HG02884 (cell line): ENCODE results near the gene MYH10.

Source experiments
- ATAC-seq: cut with Tn5 transposase; IDR thresholded peaks from one replicate; pipeline ENCODE4 v1.9.1; 2021; ENCODE audit warnings: mild to moderate bottlenecking, moderate library complexity; ENCODE audit not compliant: unreplicated experiment

The MYH10 gene

DNA sequence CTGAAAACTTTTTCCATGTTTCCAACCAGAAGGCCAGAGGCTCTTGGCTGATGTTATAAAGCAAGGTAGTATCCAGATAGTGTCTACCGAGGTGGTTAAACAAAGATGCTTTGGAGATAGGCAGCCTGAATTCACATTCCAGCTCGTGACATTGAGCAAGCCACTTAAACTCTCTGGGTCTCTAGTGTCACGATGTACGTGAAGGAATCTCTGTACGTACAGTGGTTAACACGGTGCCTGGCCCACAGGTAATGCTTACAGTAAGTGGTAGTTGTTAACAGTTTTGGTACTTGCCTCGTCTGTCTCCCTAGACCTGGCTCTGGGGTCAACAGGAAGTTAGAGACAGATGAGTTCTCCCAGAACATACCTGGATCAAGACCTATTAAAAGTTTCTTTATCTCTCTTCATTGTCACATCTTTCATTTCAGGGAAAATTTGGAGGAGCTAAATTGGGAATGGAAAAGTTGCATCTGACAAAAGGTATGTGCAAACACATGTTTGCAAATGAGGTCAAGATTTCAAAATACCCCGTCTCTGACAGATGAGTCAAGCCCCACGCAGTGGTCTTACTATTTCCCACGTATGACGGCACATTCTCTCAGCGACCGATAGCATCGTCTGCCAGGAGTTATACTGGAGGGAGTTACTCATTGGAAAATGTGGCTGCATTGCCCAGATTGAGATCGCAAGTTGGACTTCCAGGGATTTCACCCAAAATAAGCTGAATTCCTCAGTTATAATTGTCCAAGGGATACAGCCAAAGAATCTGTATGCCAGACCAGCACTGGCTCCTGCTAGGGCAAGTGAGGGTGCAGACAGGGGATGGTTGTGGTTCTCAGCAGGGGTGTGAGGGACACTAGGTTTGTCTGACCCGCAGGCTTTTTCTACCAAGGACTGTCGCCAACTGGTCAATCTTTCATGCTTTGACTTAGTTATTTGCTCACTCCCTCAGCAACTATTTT is 18.9 kb upstream of the MYH10 start:
- ATAC-seq, result no peak

DNA sequence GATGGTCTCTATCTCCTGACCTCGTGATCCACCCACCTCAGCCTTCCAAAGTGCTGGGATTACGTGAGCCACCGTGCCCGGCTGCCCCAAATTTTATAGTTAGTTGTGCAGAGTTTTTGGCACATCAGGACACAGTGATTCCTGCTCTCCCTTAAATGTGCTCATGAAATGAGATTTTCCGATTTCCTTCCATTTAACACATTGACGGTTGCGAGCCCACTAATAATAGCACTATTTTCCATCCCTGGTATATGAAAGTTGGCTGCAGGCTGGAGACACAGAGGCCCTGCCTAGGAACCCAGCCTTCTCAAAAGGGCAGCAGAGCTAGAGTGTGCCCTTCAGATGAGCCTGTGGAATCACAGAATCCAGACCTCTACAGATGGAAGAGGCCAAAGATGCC is 17.4 kb upstream of the MYH10 start:
- no peak for ATAC-seq

DNA sequence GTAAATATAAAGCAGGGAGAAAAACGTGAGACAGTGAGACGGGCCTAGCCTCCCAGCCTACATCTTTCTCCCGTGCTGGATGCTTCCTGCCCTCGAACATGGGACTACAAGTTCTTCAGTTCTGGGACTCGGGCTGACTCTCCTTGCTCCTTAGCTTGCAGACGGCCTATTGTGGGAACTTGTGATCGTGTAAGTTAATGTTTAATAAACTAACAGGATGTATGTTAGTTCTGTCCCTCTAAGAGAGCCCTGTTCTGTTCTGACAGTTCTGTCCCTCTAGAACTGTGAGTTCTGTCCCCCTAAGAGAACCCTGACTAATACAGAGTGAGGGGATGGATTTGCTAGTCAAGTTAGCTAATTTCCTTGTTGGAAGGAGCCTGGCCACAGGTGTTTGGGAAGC is 16.7 kb upstream of the MYH10 start:
- no peak for ATAC-seq

DNA sequence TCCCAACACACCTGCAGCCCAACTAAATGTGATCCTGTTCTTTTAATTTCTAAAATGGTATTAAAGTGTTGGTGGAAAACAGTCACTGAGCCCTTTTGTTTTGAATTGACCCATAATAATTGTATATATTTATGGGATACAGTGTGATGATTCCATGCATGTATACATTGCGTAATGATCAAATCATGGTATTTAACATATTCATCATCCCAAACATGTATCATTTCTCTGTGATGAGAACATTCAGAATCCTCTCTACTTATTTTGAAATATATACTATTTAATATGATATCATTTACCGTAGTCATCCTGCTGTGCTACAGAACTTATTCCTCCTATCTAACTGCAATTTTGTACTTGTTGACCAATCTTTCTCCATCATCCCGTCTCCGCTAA is 14.0 kb upstream of the MYH10 start:
- ATAC-seq, result no peak

DNA sequence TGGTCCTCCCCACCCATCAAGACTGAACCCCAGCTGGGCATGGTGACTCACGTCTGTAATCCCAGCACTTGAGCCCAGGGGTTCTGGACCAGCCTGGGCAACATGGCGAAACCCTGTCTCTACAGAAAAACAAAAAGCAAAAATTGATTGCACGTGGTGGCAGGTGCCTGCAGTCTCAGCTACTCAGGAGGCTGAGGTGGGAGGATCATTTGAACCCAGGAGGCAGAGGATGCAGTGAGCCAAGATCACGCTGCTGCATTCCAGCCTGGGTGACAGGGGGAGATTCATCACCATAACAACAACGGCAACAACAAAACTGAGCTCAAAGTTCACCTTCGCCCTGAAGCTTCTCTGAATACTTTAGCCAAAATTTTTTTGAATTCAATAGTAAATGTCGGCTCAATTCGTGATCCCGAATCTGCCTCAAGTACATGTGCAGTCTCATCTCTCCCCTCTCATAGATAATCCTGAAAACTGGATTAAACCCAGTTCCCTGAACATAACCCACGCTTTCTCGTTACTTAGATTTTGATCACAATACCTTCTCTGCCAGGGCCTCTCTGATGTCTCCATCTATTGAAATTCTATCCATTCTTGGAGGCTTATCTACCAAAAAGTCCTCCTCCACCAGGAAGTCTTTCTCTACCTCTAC is 13.5 kb upstream of the MYH10 start:
- no peak for ATAC-seq

DNA sequence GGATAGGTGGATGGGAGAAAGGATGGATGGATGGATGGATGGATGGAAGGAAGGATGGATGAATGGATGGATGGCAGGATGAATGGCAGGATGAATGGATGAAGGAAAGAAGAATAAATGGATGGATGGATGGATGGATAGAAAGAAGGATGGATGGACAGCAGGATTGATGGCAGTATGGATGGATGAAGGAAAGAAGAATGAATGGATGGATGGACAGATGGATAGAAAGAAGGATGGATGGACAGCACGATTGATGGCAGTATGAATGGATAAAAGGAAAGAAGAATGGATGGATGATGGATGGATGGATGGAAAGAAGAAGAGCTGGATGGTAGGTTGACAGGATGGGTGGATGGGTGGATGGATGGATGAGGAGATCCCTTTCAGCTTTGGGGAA is 9.2 kb upstream of the MYH10 start:
- ATAC-seq, result no peak

DNA sequence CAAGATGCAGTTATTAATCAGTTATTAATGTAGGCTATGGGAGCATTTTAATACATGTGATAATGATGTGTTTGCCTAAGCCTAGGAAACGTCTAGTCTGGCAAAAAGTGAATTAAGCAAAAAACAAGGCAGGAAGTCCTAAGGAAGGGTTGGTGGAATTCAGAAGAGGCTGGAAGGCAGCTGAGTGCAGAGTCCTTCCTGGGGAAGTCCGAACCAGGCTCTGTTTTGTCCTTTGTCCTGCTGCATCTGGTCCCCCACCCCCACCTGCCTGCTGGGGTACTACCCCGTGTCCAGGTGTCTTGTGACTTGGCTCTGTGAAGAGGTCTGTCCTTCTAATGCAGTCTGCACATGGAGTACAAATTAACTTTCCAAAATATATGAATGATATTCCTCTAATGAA is 1.5 kb upstream of the MYH10 start:
- ATAC-seq, result no peak

DNA sequence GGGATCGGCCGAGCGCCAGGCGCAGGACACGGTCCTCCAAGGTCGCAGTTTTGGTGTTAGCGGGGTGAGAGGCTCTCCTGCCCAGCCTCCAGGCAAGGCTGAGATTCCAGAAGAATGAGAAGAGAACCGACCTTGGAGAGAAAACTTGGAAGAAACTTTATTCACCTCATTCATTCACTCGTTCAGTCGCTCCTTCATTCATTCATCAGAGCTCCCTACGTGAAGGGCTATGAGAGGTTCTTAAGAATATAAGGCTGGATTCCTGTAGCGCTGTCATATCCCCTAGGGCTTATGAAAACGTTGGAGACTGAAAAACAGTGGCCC is 991 bp upstream of the MYH10 start:
- no peak for ATAC-seq

DNA sequence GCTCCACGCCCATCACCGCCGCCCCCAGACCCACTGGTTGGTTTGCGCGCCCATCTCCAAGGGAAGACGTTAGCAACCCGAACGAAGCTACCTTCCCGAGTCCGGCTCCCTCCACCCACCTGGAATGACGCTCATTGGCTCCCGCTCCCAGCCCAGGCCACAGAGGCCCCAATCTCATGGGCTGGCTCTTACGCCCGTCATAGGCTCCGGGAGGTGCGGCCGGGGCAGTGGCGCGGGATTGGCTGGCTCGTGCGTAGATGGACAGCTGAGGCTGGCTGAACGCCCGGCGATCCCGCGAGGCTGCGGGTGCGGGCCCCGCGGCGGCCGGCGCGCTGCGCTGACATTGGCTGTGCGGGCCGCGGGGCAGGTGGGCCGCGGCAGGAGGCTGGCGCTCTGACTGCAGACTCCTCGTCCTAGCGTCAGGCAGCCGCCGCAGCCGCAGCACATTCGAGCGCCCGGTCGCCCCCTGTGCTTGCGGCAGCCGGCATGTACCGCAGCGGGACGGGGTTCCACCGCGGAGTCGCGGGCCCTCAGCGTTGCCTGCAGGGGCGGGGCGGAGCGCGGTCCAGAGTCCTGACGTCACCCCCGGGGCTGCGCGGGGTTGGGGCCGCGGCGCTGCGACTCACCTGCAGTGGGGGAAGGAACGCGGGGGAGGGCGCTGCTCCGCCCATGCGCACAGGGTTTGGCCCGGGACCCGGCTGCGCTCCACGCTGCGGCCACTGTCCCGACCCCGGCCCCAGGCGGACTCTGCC is 453 bp upstream of the MYH10 start:
- ATAC-seq, result peak; percentile 91

DNA sequence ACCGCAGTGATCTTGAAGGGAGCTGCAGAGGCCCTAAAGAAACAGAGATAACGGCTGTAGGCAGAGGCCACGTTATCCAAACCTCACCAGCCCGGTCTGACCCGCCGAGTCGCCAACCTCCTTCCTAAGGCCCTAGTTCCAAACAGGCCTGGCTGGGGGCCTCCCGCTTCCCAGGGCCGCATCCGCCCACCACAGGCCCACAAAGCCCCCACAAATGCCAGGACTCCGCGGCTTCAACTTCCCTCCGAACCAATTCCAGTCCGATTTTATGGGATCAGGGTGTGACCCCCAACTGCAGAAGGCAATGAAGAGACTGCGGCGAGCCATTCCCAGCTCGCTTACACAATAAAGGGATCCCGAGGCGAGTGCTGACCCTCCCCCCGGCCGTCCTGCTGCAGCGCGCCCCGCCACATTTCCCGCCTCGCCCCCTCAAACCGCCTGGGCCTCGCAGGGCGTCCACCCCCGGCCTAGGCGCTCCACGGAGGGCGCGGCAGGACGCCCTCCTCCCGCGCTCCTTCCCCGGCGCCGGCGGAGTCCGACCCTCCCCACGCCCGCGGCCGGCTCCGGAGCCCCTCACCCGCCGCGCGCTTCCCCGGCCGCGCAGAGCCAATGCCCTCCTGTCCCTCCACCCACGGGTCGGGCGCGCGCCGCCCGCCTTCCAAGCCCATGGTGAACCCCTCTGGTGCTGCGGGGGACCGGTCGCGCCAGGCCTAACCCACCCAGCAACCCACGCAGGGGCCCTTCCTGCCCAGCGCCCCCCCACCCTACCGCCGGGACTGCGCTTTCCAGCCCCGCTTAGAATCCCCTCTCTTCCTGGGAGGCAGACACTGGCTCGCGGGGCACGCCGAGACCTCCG is 926 bp downstream of the MYH10 start:
- ATAC-seq, result no peak

DNA sequence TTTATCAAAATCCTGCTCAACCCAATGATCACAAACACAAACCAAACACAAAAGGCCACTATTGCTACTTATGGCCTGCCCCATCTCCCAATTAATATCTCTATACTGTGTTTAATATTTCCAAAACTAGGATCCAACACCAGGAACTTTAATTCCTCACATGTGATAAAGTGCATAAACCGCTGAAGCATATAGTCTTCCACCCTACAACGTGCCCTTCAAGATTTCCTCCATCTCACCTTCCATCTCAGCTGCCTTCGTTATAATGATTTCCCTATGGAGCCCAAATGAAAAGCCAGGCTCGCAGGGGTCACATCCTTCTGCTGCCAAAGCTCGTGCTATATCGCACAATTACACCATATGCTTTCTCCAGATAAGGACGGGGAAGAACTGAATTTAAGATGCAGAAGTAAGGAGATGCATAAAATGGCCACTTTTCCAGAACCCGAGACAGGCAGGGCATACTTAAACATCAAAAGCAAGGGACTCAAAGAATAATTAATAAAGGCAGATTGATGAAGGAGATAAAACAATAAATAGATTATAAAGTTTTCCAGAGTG is 1.8 kb downstream of the MYH10 start:
- ATAC-seq, result no peak

DNA sequence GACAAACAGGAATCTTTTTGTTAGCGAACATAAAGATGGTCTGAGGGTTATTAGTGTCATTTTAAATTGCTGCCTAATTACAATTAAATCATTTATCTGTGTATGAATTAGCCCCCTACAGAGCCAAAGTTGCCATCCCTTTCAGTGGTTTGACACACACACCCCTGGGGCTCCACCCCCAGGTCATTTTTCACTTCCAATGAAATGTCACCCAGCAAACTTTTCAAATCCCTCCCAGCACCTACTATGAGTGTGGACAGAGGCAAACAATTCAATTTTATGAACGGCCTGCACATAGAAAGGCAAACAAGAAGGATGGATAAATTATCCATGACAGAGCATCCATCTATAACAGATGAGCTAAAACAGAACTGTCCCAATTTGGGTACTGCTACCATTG is 2.4 kb downstream of the MYH10 start:
- ATAC-seq, result no peak

DNA sequence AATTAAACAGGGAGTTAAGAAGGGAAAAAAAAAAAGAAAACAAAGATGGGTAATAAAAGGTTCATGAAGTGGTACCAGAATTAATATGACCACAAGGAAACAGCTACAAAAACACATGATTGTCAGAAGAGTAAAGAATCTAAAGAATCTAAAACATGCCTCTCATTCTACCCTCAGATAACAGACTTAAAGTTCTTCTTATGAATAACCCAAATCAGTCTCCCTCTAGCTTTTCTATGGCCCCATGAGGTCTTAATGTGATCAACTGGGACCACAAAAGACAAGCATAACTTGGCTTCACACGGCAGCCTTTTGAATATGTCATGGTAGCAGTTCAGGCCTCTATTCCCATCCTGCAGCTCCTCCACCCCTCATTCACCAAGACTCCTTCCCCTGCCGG is 6.9 kb downstream of the MYH10 start:
- ATAC-seq, result no peak

DNA sequence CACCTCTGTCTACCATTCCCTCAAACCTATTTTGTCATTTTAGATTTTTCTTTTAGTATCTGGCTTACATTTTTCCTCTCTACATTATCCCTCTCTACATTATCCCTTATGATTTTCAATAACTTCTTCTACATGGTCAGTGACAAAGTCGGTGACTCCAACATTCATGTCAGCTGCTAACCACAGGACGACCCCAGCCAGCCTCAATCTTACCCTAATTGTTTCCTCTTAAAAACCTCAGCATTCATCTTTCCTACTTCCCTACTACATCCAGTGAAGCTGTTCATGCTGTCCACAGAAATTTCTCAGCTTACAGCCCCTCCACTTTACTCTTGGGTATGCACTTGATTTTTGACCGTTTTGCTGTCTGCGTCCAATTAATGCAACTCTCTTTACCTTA is 8.3 kb downstream of the MYH10 start:
- no peak for ATAC-seq

DNA sequence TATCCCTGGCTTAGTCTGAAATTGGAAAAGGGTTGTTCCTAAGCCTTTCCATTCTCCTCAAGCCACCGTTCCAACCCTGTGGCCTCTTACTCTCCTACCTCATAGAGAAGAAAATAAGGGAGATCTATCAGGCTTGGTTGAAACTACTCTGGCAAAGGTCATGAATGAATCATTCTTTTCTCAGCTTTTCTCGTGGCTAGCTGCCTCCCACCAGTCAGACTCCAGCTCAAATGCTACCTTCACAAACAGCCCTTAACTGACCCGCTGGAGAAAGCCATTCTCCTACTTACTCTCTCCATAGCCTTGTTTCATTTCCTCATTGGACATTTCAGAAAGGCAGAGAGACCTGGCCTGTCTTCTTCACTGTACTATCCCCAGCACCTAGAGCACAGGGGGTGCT is 8.9 kb downstream of the MYH10 start:
- no peak for ATAC-seq

DNA sequence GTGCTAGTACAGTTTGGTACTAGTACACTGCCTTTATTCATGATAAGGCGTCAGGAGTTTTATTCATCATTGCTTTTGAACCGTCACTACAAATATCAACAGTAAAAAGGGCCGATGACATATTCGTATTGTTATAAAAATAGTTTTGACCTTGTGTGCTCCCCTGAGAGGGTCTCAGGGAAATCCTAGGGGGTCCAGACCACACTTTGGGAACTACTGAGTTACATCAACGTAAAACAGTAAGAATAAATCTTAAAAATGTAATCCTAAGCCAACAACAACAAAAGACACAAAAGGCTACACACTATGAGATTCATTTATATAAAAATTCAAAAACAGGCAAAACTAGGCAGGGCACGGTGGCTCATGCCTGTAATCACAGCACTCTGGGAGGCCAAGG is 11.2 kb downstream of the MYH10 start:
- ATAC-seq, result no peak

DNA sequence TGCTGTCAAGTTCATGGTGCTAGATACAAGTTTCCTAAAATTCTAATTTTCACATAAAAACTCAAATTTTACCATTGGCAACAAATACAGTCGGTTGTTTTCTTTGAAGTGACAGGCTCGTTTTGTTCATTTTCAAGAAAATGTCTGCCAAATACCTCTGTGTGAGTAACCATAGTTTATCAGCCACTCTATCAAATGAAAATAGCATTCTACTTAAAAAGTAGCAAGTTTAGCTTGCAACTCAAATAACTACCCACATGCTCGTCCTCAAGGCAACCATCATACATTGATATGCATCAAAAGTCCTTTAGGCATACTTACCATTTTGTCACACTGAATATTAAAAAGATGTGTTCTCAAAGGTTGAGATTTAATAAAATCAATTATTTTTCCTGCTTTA is 11.7 kb downstream of the MYH10 start:
- no peak for ATAC-seq

DNA sequence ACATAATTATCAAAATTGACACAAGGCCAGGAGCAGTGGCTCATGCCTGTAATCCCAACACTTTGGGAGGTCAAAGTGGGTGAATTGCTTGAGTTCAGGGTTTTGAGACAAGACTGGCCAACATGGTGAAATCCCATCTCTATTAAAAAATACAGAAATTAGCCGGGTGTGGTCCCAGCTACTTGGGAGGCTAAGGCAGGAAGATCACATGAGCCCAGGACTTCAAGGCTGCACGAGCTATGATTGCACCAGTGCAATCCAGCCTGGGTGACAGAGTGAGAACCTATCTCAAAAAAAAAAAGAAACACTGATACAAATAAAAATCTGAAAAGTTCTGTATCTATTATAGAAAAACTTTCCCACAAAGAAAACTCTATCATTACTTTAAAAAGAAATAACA is 15.5 kb downstream of the MYH10 start:
- no peak for ATAC-seq

DNA sequence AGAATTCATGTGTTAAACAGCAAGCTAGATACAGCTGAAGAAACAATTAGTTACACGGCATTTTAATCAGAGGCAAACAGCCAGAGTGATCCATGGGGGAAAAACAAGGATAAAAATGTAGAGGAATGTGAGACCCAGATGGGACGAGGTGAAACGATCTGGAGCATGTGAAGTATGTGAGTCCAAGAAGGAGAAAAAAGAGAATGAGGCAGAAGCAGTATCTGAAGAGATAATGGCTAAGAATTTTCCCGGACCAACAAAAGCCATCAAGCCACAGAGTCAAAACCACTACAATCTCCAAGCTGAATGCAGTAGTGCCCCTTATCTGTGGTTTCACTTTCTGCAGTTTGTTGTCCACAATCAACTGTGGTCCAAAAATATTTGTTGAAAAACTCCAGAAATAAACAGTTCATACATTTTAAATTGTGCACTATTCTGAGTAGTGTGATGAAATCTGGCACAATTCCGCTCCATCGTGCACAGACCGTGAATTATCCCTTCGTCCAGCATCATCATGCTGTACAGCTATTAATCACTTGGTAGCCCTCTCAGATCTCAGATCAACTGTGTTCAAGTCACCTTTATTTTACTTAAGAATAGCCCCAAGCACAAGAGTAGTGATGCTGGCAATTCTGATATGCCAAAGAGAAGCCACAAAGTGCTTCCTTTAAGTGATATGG is 18.8 kb downstream of the MYH10 start:
- ATAC-seq, result no peak

DNA sequence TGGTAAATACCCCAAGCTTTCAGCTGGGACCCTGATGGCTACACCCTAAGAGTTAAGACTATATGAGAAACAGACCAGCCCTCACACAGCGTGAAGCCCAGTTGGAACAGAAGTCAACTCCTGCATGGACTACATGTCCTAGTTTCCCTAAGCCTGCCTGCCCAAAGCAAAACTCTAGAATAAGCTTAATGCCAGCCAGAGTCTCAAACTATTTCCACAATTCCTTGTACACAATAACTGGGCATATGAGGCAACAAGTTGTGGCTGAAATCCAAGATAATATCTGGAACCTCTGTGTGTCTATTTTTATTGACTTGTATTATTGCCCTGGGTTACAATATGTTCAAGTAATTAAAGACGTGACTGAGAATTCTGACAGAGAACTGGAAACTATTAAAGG is 19.4 kb downstream of the MYH10 start:
- ATAC-seq, result no peak
